ENCODE data around the gene ITCH. TPM values are rescaled to one million over a fixed set of nuclear protein-coding genes. Genes with fewer than 3 reads are reported as not detected.
"Not testable (repeated sequence)": the region's sequence is repeated elsewhere in the genome, so short reads cannot be mapped to it uniquely, and the experiment has no call there.

The ITCH gene
- total and polyA plus RNA-seq, 2 experiments from 2014 or later: 14.3 to 39.2 TPM

DNA sequence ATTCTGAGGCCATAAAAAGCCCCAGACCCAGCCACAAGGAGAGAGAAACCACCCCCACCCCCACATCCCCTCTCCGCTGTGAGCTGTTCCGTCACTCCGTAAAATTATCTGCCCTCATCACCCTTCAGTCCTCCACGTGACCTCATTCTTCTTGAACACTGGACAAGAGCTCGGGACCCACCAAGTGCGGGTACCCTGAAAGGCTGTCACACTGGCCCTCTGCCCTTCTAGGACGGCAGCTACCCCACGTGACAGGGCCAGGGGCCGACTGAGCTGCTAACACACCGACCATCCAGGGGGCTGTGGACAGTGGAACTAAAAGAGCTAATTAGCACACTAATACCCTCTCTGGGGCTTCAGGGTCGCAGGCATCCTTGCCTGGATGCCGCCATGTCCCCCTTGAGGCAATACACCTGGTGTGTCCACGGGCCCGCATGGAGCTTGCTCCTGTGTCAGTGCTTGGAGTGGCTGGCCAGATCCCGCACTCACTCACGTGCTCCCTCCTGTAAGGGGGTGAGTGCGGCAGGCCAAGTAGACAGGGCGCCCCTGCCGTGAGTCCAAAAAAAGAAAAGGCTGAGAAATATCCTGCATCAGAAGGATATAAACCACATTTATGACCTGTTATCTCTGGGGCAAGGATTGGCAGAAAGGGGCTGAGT is 30.7 kb upstream of the ITCH start:
- DNase-seq (ENCODE audit: low read depth in 1 of 2, low spot score in 1 of 2): no peak
- Histone ChIP-seq H3K27ac (no peak overlapping the region), H3K36me3 (no peaks in the 10 kb centered on the region), H3K4me1 (ENCODE audit: low read depth) (no peaks in the 10 kb centered on the region), H3K4me3 (no peak overlapping the region), H3K9me3 (ENCODE audit: low read depth) (no peaks in the 10 kb centered on the region), H3K27me3 (no peaks in the 10 kb centered on the region)
- TF ChIP-seq, protein P1, sequence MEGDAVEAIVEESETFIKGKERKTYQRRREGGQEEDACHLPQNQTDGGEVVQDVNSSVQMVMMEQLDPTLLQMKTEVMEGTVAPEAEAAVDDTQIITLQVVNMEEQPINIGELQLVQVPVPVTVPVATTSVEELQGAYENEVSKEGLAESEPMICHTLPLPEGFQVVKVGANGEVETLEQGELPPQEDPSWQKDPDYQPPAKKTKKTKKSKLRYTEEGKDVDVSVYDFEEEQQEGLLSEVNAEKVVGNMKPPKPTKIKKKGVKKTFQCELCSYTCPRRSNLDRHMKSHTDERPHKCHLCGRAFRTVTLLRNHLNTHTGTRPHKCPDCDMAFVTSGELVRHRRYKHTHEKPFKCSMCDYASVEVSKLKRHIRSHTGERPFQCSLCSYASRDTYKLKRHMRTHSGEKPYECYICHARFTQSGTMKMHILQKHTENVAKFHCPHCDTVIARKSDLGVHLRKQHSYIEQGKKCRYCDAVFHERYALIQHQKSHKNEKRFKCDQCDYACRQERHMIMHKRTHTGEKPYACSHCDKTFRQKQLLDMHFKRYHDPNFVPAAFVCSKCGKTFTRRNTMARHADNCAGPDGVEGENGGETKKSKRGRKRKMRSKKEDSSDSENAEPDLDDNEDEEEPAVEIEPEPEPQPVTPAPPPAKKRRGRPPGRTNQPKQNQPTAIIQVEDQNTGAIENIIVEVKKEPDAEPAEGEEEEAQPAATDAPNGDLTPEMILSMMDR (IDR thresholded peaks at IDR 0.05; ENCODE audit: low read depth, low read length): no peak

DNA sequence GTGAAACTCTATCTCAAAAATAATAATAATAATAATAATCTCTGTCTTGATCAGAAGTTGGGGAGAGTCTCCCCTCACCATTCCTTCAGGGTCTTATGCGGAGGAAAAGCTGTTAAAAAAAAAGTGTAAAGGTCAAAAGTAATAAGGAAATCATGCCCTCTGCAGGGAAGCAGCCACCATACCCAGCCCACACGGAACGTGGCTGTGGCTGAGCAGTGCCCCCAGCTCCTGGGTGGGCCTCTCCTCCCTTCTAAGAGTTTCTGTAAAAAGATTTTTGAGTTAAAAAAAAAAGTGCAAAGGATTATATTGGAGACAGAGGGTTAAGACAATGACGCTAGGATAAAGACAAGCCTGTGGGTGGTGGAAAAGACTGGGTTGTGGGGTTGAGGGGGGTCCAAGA is 29.3 kb upstream of the ITCH start:
- no peak for DNase-seq (ENCODE audit: low read depth in 1 of 2, low spot score in 1 of 2)
- no peaks in the 10 kb centered on the region for H3K9me3 ChIP-seq (ENCODE audit: low read depth)
- TF ChIP-seq, protein P1 (IDR thresholded peaks at IDR 0.05; ENCODE audit: low read depth, low read length): no peak
- no peak overlapping the region for H3K4me3 ChIP-seq
- no peaks in the 10 kb centered on the region for H3K36me3 ChIP-seq
- no peak overlapping the region for H3K27ac ChIP-seq
- no peaks in the 10 kb centered on the region for H3K27me3 ChIP-seq
- peaks cover 4% of the 10 kb centered on the region for H3K4me1 ChIP-seq (ENCODE audit: low read depth)

DNA sequence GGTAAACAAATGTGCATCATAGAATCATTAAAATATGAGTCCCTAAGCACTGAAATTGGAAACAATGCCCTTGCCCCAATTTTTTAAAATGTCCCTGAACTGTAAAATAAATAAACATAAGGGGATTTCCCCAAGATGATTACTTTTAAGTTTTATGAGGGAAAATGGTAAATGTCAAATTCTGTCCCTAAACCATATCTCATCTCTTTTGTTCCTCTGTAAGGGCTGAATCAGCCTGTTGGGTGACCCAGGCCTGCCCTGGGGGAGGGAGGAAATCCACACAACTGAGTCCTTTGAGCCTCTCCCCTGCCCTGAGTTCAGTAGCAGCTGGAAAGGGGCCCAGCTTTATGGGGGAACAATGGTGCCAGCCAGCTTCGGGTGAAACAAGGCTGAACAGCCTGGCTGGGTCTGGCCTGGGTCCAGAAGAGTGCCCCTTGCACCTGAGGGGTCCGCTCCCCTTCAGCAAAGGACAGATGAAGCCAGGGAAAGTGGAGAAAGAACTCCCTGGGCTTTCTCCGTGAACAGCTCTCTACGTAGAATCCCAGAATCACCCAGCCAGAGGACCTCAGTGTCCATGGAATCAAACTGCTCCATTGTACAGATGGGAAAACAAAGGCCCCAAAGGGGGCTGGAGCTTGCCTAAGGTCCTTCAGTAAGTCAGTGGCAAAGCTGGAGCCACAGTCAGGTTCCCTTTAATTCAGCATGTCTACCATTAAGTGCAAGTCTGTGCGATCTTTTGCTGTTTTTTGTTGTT is 28.2 kb upstream of the ITCH start:
- no peak overlapping the region for H3K4me3 ChIP-seq
- peaks cover 4% of the 10 kb centered on the region for H3K4me1 ChIP-seq (ENCODE audit: low read depth)
- no peak for DNase-seq (ENCODE audit: low read depth in 1 of 2, low spot score in 1 of 2)
- no peaks in the 10 kb centered on the region for H3K36me3 ChIP-seq
- no peak overlapping the region for H3K27ac ChIP-seq
- TF ChIP-seq, protein P1 (IDR thresholded peaks at IDR 0.05; ENCODE audit: low read depth, low read length): no peak
- no peaks in the 10 kb centered on the region for H3K27me3 ChIP-seq
- no peaks in the 10 kb centered on the region for H3K9me3 ChIP-seq (ENCODE audit: low read depth)

DNA sequence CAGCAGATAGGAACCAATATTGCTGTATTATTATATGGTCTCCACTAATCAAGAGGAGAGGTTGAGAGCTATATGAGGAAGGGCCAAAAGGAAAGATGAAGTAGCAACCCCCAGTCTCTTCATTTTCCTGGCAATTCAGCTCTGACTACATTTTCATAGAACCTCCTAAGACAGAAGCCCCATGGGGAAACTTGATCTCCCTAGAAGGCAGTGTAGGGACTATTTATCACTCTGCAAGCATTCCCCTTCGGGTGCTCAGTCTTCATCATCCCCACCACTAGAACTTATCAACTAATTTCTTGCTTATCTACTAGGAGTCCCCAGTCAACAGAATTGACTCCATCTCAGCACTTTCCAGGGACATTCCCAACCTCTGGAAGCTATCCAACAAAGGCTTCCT is 25.5 kb upstream of the ITCH start:
- no peaks in the 10 kb centered on the region for H3K36me3 ChIP-seq
- no peak for DNase-seq (ENCODE audit: low read depth in 1 of 2, low spot score in 1 of 2)
- peaks cover 4% of the 10 kb centered on the region for H3K4me1 ChIP-seq (ENCODE audit: low read depth)

DNA sequence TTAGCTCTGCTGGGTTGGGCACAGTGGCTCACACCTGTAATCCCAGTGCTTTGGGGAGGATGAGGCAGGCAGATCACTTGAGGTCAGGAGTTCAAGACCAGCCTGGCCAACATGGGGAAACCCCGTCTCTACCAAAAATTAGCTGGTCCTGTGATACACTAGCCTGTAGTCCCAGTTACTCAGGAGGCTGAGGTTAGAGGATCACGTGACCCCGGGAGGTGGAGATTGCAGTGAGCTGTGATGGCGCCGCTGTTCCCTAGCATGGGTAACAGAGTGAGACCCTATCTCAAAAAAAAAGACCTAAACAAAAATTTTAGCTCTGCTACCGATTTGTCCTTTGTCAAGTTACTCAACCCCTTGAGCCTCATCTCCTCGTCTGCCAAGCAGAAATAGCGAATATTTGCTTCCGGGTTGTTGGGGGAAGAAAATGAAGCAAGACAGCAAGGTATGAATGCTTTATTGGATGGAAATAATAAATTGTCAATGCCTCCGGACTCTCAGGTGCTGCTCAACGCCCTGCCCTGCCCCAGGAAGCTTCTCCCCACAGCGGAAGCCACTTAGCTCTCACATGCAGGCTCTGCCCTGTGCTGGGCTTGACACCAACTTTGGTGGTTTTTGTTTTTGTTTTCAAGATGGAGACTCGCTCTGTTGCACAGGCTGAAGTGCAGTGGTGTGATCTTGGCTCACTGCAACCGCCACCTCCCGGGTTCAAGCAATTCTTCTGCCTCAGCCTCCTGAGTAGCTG is 24.9 kb upstream of the ITCH start:
- H3K36me3 ChIP-seq: no peaks in the 10 kb centered on the region
- TF ChIP-seq, protein P1 (IDR thresholded peaks at IDR 0.05; ENCODE audit: low read depth, low read length): no peak
- no peak overlapping the region for H3K4me3 ChIP-seq
- no peak for DNase-seq (ENCODE audit: low read depth in 1 of 2, low spot score in 1 of 2)
- H3K27ac ChIP-seq: no peak overlapping the region
- H3K9me3 ChIP-seq (ENCODE audit: low read depth): no peaks in the 10 kb centered on the region
- peaks cover 4% of the 10 kb centered on the region for H3K4me1 ChIP-seq (ENCODE audit: low read depth)
- H3K27me3 ChIP-seq: no peaks in the 10 kb centered on the region

More for the DNA sequence above, 25.5 kb upstream of the ITCH start:
- no peaks in the 10 kb centered on the region for H3K27me3 ChIP-seq
- no peak overlapping the region for H3K4me3 ChIP-seq
- H3K27ac ChIP-seq: no peak overlapping the region
- no peaks in the 10 kb centered on the region for H3K9me3 ChIP-seq (ENCODE audit: low read depth)
- TF ChIP-seq, protein P1 (IDR thresholded peaks at IDR 0.05; ENCODE audit: low read depth, low read length): no peak

DNA sequence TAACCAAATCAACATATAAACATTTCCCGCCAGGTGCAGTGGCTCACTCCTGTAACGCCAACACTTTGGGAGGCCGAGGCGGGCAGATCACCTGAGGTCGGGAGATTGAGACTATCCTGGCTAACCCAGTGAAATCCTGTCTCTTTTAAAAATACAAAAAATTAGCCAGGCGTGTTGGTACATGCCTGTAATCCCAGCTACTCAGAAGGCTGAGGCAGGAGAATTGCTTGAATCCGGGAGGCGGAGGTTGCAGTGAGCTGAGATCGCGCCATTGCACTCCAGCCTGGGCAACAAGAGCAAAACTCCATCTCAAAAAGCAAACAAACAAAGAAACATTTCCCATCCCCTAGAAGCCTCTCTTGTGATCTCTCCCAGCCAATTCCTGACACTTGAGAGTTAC is 22.3 kb upstream of the ITCH start:
- H3K4me3 ChIP-seq; DNase-seq (ENCODE audit: low read depth in 1 of 2, low spot score in 1 of 2); H3K9me3 ChIP-seq (ENCODE audit: low read depth); H3K27ac ChIP-seq; H3K4me1 ChIP-seq (ENCODE audit: low read depth); H3K36me3 ChIP-seq; H3K27me3 ChIP-seq: not testable (repeated sequence)

DNA sequence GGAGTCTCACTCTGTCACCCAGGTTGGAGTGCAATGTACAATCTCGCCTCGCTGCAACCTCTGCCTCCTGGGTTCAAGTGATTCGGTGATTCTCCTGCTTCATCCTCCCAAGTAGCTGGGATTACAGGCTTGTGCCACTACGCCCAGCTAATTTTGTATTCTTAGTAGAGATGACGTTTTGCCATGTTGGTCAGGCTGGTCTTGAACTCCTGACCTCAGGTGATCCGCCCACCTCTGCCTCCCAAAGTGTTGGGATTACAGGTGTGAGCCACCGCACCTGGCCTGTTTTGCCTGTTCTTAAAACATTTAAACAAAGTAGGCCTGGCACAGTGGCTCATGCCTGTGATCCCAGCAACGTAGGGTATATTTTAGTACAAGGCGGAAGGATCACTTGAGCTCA is 21.9 kb upstream of the ITCH start:
- H3K4me1 ChIP-seq (ENCODE audit: low read depth); H3K36me3 ChIP-seq; H3K4me3 ChIP-seq; DNase-seq (ENCODE audit: low read depth in 1 of 2, low spot score in 1 of 2); H3K27me3 ChIP-seq; H3K27ac ChIP-seq; H3K9me3 ChIP-seq (ENCODE audit: low read depth): not testable (repeated sequence)
